RWPE2 (cell line): ENCODE results near the gene UBALD1.
A peak's percentile ranks its signal among the peaks of the same experiment; 100 is the strongest.

Experiments used
- ATAC-seq: fragments of 200-7000 bp; cut with Tn5 transposase; 3 replicates; pipeline ENCODE4 v1.9.1; 2021; ENCODE audit warnings: low read depth
- DNase-seq: peaks from one replicate; pipeline ENCODE4 v3.0.0-alpha.2; 2020; ENCODE audit warnings: low spot score
- H3K27ac ChIP-seq: fragments of 450-650 bp; 2 replicates; pipeline ENCODE4 v1.5.1; 2017; ENCODE audit warnings: mild to moderate bottlenecking; ENCODE audit not compliant: poor library complexity, severe bottlenecking
- H3K27me3 ChIP-seq: fragments of 250-450 bp; sonication (Bioruptor Pico); 2 replicates; pipeline ENCODE4 v1.5.1; 2021; ENCODE audit warnings: mild to moderate bottlenecking, moderate library complexity; ENCODE audit not compliant: insufficient read depth, poor library complexity, severe bottlenecking
- H3K36me3 ChIP-seq: fragments of 250-450 bp; sonication (Bioruptor Pico); 2 replicates; pipeline ENCODE4 v1.5.1; 2020; ENCODE audit warnings: low read depth, mild to moderate bottlenecking, moderate library complexity
- H3K4me1 ChIP-seq: fragments of 250-450 bp; sonication (Bioruptor Pico); 2 replicates; pipeline ENCODE4 v1.5.1; 2021; ENCODE audit warnings: mild to moderate bottlenecking, moderate library complexity; ENCODE audit not compliant: insufficient read depth, poor library complexity, severe bottlenecking
- H3K4me3 ChIP-seq: fragments of 250-450 bp; sonication (Bioruptor Pico); 2 replicates; pipeline ENCODE4 v1.5.1; 2021; ENCODE audit warnings: mild to moderate bottlenecking, moderate library complexity; ENCODE audit not compliant: severe bottlenecking
- H3K9me3 ChIP-seq: fragments of 250-450 bp; sonication (Bioruptor Pico); 2 replicates; pipeline ENCODE4 v1.5.1; 2021; ENCODE audit warnings: mild to moderate bottlenecking, moderate library complexity; ENCODE audit not compliant: severe bottlenecking
- CTCF ChIP-seq: fragments of 450-650 bp; IDR thresholded peaks from one replicate; pipeline ENCODE4 v1.5.1; 2017; ENCODE audit warnings: mild to moderate bottlenecking, moderate library complexity; ENCODE audit not compliant: poor library complexity, severe bottlenecking

The UBALD1 gene

GRCh38 chr16:4614571-4615383 lies at the start of gene UBALD1:
TSS of gene UBALD1 (minus strand) at chr16:4614888. CDS start at chr16:4614797, 91 bp downstream.
- H3K27me3 ChIP-seq, result no peaks in the 10 kb centered on the region
- TF ChIP-seq CTCF, result no peak
- H3K9me3 ChIP-seq, result no peaks in the 10 kb centered on the region
- ATAC-seq (peak; percentile 70), DNase-seq (peak; percentile 89)
- H3K4me3 ChIP-seq, result peak within 1 kb of the TSS; percentile 93
- H3K4me1 ChIP-seq, result peaks cover 22% of the 10 kb centered on the region
- peak within 1 kb of the TSS; percentile 64 for H3K27ac ChIP-seq
- no peaks in the 10 kb centered on the region for H3K36me3 ChIP-seq

GRCh38 chr16:4663777-4664465 lies 49.2 kb upstream of the UBALD1 start:
- Histone ChIP-seq H3K27ac (peak overlapping the region; percentile 71), H3K9me3 (no peaks in the 10 kb centered on the region), H3K27me3 (no peaks in the 10 kb centered on the region), H3K4me1 (peaks cover 15% of the 10 kb centered on the region), H3K36me3 (peaks cover 32% of the 10 kb centered on the region), H3K4me3 (no peak overlapping the region)
- ATAC-seq, result no peak
- no peak for DNase-seq
- no peak for TF ChIP-seq CTCF

- H3K36me3 ChIP-seq, result peaks cover 27% of the 10 kb centered on the region
- peaks cover 15% of the 10 kb centered on the region for H3K4me1 ChIP-seq
These were observed 48.7 kb upstream of the UBALD1 start for GRCh38 chr16:4663465-4663776.

GRCh38 chr16:4661661-4662060 lies 47.0 kb upstream of the UBALD1 start:
- H3K9me3 ChIP-seq, result no peaks in the 10 kb centered on the region
- ATAC-seq (no peak), DNase-seq (no peak)
- H3K36me3 ChIP-seq, result peaks cover 17% of the 10 kb centered on the region
- peaks cover 15% of the 10 kb centered on the region for H3K4me1 ChIP-seq
- H3K27me3 ChIP-seq, result no peaks in the 10 kb centered on the region
- no peak overlapping the region for H3K27ac ChIP-seq
- no peak for TF ChIP-seq CTCF
- no peak overlapping the region for H3K4me3 ChIP-seq

More at GRCh38 chr16:4663465-4663776, 48.7 kb upstream of the UBALD1 start:
- no peaks in the 10 kb centered on the region for H3K27me3 ChIP-seq
- H3K4me3 ChIP-seq, result no peak overlapping the region
- ATAC-seq (no peak), DNase-seq (no peak)
- no peak for TF ChIP-seq CTCF
- H3K9me3 ChIP-seq, result no peaks in the 10 kb centered on the region
- peak overlapping the region; percentile 71 for H3K27ac ChIP-seq
